Keratinocyte (primary cell): Measurements from ENCODE around the gene PLEKHO1. TPM values are rescaled to one million over a fixed set of nuclear protein-coding genes. Genes with fewer than 3 reads are reported as not detected.

Experiments used
- DNase-seq: peaks from one replicate; pipeline ENCODE4 v3.0.0-alpha.2; 2011; ENCODE audit warnings: low read depth, missing footprints, low spot score
- FAIRE-seq: peaks from 2 replicates; lab custom pipeline; 2011; peaks lifted over from hg19 to GRCh38; lab: Jason Lieb, UNC
- H2AFZ ChIP-seq: 2 replicates; pipeline ENCODE4 v1.6.0; 2012; ENCODE audit warnings: low read length, control low read depth, inconsistent platforms; ENCODE audit not compliant: control insufficient read depth
- H3K27ac ChIP-seq: 2 replicates; pipeline ENCODE4 v1.5.1; 2011; ENCODE audit warnings: low read length; ENCODE audit not compliant: control insufficient read depth, insufficient read depth
- H3K27me3 ChIP-seq: 3 replicates; pipeline ENCODE4 v1.6.0; 2011; ENCODE audit warnings: low read length; ENCODE audit not compliant: control insufficient read depth, insufficient read depth; ENCODE audit errors: extremely low read depth
- H3K36me3 ChIP-seq, 2 experiments: 2 replicates in 1 of 2; 3 replicates in 1 of 2; pipeline ENCODE4 v1.5.1; 2011; ENCODE audit warnings: low read length in 2 of 2, mild to moderate bottlenecking in 1 of 2; ENCODE audit not compliant: control insufficient read depth in 2 of 2, insufficient read depth in 2 of 2; ENCODE audit errors: extremely low read depth in 1 of 2
- H3K4me1 ChIP-seq: 3 replicates; pipeline ENCODE4 v1.5.1; 2011; ENCODE audit warnings: low read length; ENCODE audit not compliant: control insufficient read depth, insufficient read depth; ENCODE audit errors: extremely low read depth
- H3K4me2 ChIP-seq: 3 replicates; pipeline ENCODE4 v1.6.0; 2011; ENCODE audit warnings: low read depth, low read length; ENCODE audit not compliant: control insufficient read depth, insufficient read depth; ENCODE audit errors: extremely low read depth
- H3K4me3 ChIP-seq, 3 experiments: fragments of 200-600 bp in 1 of 3; sonication (generic) in 1 of 3; 2 replicates in 2 of 3; 3 replicates in 1 of 3; pipeline ENCODE4 v1.5.1; 2011 to 2016; ENCODE audit warnings: low read length in 3 of 3, mild to moderate bottlenecking in 3 of 3, control low read depth in 2 of 3, inconsistent platforms in 1 of 3, low read depth in 1 of 3, mixed read lengths in 1 of 3, mixed run types in 1 of 3, moderate library complexity in 1 of 3; ENCODE audit not compliant: control insufficient read depth in 2 of 3, insufficient read depth in 2 of 3; ENCODE audit errors: extremely low read depth in 1 of 3
- H3K79me2 ChIP-seq: 2 replicates; pipeline ENCODE4 v1.6.0; 2012; ENCODE audit warnings: low read length; ENCODE audit not compliant: control insufficient read depth, insufficient read depth
- H3K9ac ChIP-seq: 3 replicates; pipeline ENCODE4 v1.6.0; 2011; ENCODE audit warnings: low read length; ENCODE audit not compliant: control insufficient read depth, insufficient read depth; ENCODE audit errors: extremely low read depth
- H3K9me1 ChIP-seq: 3 replicates; pipeline ENCODE4 v1.6.0; 2011; ENCODE audit warnings: low read length; ENCODE audit not compliant: control insufficient read depth, insufficient read depth; ENCODE audit errors: extremely low read depth
- H3K9me3 ChIP-seq: 2 replicates; pipeline ENCODE4 v1.5.1; 2012; ENCODE audit warnings: low read depth, low read length; ENCODE audit not compliant: control insufficient read depth
- H4K20me1 ChIP-seq: 3 replicates; pipeline ENCODE4 v1.6.0; 2011; ENCODE audit warnings: low read length; ENCODE audit not compliant: control insufficient read depth, insufficient read depth; ENCODE audit errors: extremely low read depth
- EZH2 ChIP-seq: IDR thresholded peaks from one replicate; pipeline ENCODE4 v1.6.1; 2012; ENCODE audit warnings: inconsistent platforms, mild to moderate bottlenecking, low read length, moderate library complexity
- dilution Hi-C: fragments of 300-500 bp; cut with MboI; formaldehyde crosslinking; loops from one replicate; pipeline ENCODE4 v1.7.0; 2020; ENCODE audit warnings: low sequenced_read_pairs; ENCODE audit not compliant: extremely low pct_ligation_motif_present
- polyA plus RNA-seq, 5 experiments: library from polyadenylated mRNA; depleted of rRNA in 3 of 5; stranded (reverse) in 3 of 5; stranded (forward) in 1 of 5; unstranded in 1 of 5; fragments of >200 nt; gene quantifications; 1 replicate in 1 of 5; 2 replicates in 3 of 5; 3 replicates in 1 of 5; pipeline versions ENCODE4 v1.2.1 to v1.2.3, GENCODE V29; 2011 to 2012; ENCODE audit warnings: missing spikeins in 2 of 5, low read depth in 1 of 5, low replicate concordance in 1 of 5
- TF ChIP-seq, protein P1 (sequence below), 3 experiments: IDR thresholded peaks in 1 of 3; conservative IDR thresholded peaks in 1 of 3; optimal IDR thresholded peaks in 1 of 3; 2 replicates in 2 of 3; 3 replicates in 1 of 3; pipeline versions ENCODE3 to v1.5.1; 2011; ENCODE audit warnings: low read length in 3 of 3, mild to moderate bottlenecking in 3 of 3, moderate library complexity in 2 of 3, control low read depth in 1 of 3, inconsistent platforms in 1 of 3; ENCODE audit not compliant: insufficient read depth in 2 of 3; ENCODE audit errors: extremely low read depth in 1 of 3

The PLEKHO1 gene
- polyA plus RNA-seq, 1 donor (not counting 4 experiments of a cell fraction or from before 2014, with no cell fraction given) = 2.7 TPM

DNA sequence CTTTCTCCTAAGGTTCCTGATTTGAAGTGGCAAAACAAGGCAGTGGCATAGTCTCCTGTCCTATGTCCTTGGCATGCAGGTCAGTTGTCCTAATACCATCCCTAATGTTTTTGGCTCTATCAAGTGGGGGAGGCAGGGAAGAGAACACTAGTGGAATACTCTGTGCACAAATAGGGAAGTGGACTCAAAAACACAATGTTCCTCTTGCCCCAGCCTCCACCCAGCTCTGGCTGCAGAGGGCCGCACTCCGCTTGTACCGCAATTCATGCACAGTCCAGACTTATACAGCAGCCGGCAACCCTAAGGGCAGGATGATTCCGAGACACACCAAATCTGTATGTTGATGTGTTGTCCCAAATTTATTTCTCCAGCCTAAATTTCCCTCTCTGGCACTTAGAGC, 14.5 kb downstream of the PLEKHO1 start:
- H3K9ac ChIP-seq = no peak overlapping the region
- no peaks in the 10 kb centered on the region for H3K79me2 ChIP-seq
- no peak overlapping the region for H2AFZ ChIP-seq
- no peak overlapping the region for H3K4me3 ChIP-seq
- H3K27me3 ChIP-seq = no peaks in the 10 kb centered on the region
- no peak overlapping the region for H3K4me2 ChIP-seq
- no peak overlapping the region for H3K27ac ChIP-seq
- H3K36me3 ChIP-seq = peaks cover 0 to 2% of the 10 kb centered on the region in 2 experiments
- peaks cover 16% of the 10 kb centered on the region for H3K4me1 ChIP-seq
- FAIRE-seq (no peak), DNase-seq (no peak)
- dilution Hi-C loops = no loop called here
- no peaks in the 10 kb centered on the region for H4K20me1 ChIP-seq
- no peaks in the 10 kb centered on the region for H3K9me3 ChIP-seq
- H3K9me1 ChIP-seq = no peaks in the 10 kb centered on the region
- TF ChIP-seq, protein P1, sequence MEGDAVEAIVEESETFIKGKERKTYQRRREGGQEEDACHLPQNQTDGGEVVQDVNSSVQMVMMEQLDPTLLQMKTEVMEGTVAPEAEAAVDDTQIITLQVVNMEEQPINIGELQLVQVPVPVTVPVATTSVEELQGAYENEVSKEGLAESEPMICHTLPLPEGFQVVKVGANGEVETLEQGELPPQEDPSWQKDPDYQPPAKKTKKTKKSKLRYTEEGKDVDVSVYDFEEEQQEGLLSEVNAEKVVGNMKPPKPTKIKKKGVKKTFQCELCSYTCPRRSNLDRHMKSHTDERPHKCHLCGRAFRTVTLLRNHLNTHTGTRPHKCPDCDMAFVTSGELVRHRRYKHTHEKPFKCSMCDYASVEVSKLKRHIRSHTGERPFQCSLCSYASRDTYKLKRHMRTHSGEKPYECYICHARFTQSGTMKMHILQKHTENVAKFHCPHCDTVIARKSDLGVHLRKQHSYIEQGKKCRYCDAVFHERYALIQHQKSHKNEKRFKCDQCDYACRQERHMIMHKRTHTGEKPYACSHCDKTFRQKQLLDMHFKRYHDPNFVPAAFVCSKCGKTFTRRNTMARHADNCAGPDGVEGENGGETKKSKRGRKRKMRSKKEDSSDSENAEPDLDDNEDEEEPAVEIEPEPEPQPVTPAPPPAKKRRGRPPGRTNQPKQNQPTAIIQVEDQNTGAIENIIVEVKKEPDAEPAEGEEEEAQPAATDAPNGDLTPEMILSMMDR (optimal IDR thresholded peaks at IDR 0.05 in 1 of 3, IDR thresholded peaks at IDR 0.05 in 1 of 3, conservative IDR thresholded peaks at IDR 0.05 in 1 of 3; ENCODE audit: extremely low read depth in 1 of 3, insufficient read depth in 2 of 3, low read length in 3 of 3) = no peak
- no peak for TF ChIP-seq EZH2

DNA sequence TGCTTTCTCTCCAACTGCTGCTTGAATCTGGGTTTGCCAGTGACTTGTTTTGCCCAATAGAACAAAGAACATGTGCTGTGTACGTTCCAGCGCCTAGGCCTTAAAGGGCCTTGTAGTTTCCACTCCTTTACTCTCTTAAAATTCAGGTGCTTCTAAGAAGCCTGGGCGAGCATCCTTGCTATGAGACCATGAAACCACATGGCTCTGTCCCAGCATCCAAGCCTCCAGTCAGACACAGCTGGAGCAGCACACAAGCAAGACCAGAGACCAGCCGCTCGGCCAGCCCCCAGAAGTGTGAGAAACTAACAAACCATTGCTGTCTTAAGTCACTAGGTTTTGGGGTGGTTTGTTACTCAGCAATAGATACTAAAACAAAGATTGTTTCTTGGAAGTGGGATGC, 15.1 kb downstream of the PLEKHO1 start:
- DNase-seq (no peak), FAIRE-seq (no peak)
- no peak overlapping the region for H3K9ac ChIP-seq
- no peak overlapping the region for H2AFZ ChIP-seq
- TF ChIP-seq, protein P1 (optimal IDR thresholded peaks at IDR 0.05 in 1 of 3, IDR thresholded peaks at IDR 0.05 in 1 of 3, conservative IDR thresholded peaks at IDR 0.05 in 1 of 3; ENCODE audit: extremely low read depth in 1 of 3, insufficient read depth in 2 of 3, low read length in 3 of 3) = no peak
- TF ChIP-seq EZH2 = no peak
- no peaks in the 10 kb centered on the region for H3K9me3 ChIP-seq
- peaks cover 16% of the 10 kb centered on the region for H3K4me1 ChIP-seq
- H3K27me3 ChIP-seq = no peaks in the 10 kb centered on the region
- dilution Hi-C loops = no loop called here
- H3K9me1 ChIP-seq = no peaks in the 10 kb centered on the region
- H3K36me3 ChIP-seq = no peaks in the 10 kb centered on the region
- H3K27ac ChIP-seq = no peak overlapping the region
- H4K20me1 ChIP-seq = no peaks in the 10 kb centered on the region
- H3K4me2 ChIP-seq = no peak overlapping the region
- H3K4me3 ChIP-seq = no peak overlapping the region
- no peaks in the 10 kb centered on the region for H3K79me2 ChIP-seq
